GM21528 (cell line): ENCODE measurements around the gene PGF.

Source experiments
- ATAC-seq: cut with Tn5 transposase; IDR thresholded peaks from one replicate; pipeline ENCODE4 v1.9.1; 2021; ENCODE audit warnings: mild to moderate bottlenecking, moderate library complexity; ENCODE audit not compliant: unreplicated experiment, low FRiP score

Gene PGF

DNA sequence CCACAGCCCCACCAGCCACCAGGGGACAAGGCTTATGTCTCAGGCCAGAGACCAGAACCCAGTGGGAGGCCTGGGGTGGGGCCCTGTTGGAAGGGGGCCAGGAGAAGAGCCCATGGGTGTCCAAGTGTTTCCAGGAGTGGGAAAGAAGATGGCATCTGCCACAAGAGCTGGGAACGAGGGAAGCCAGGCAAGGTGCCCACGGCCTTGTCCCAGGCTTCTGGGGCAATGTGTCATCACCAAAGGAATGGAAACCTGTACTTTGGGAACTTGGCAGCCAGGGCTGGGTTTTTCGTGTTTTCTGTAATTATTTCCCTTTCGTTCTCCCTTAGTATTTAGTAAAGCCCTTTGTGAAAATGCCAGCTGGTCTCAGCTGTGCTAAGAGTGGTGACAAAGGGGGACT lies 5.3 kb upstream of the PGF start:
- ATAC-seq, result no peak

DNA sequence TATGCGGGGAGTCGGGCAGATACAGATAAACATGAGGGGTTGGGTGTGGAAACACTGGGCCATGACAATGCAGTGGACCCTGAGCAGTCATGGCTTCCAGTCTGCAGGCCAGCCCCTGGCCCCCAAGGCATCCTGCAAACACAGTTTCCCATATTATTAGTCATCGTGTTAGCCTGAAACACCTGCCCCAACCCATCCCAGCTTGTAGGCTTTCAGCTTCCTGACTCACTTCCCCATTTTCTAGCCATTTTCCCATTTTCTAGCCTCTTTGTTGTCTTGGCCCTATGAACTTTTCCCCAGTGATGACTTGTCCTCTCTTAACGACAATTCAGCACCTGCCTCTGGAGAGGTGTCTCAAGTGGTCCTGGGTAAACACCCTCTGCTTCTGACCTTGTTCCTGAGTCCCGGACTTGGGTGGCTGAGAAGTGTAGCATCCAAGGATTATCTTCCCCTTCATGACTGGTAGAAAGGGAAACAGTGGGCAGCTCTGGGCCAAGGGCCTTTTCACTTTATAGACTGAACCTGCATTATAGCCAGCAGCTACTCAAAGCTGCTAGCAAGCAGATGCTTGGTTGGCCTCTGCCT lies 4.3 kb upstream of the PGF start:
- no peak for ATAC-seq

DNA sequence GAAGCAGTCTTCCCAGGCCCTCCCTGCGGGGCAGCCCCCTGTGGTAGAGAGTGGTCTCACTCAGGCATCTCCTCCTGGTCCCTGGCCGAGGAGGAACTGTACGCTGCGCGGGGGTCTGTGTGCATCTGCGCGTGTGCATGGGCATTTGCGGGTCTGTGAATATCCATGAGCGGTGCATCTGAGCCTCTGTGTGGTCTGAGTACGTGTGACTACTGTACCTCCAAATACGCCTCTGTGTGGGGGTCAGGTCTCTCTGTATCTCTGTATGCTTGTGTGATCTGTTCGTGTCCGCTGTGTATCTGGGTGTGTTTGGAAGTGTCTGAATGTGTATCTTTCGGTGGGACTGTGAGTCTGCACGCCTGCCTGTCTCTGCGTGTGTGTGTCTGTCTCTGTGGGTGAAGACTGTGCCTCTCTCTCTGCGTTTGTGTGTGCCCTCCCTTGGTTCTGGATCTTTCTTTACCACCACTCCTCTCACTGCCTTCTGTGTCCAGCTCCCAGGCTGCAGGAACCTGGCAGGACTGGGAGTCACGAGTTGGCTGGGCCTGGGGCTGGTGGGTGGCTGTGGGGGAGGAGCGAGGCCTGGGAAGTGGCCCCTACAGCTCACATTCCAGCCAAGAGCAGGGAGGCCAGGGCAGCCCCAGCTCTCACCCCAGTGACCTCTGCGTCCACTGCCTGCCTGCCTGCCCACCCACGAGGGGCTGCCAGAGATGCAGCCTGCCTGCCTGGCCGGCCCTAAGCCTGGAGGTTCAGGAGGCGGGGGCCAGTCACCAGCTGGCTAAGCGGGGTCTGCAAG lies 1.1 kb upstream of the PGF start:
- no peak for ATAC-seq

DNA sequence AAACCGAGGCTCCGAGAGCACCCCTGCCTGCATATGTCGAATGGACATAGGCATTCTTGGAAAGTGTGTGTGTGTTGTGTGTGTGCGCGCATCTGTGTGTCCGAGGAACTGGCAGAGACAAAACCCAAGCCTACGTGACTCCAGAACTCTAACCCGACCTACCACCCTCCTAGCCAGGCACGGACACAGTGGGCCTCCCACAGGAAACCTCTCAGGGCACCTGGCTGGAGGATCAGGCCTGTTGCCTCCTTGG lies 556 bp upstream of the PGF start:
- ATAC-seq, result no peak

DNA sequence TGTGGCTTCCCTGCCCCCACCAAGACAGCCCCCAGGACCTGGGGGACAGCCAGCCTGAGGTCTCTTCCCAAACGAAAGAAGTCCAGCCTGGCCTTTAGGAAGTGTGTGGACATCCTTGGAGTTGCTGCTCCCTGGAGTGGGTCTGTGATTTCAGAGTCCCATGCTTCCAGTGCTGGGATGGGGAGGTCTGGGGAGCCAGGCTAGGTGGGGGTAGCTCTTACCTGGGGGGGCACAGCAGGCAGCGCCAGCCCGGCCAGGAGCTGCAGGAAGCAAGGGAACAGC lies 509 bp downstream of the PGF start:
- ATAC-seq, result no peak

DNA sequence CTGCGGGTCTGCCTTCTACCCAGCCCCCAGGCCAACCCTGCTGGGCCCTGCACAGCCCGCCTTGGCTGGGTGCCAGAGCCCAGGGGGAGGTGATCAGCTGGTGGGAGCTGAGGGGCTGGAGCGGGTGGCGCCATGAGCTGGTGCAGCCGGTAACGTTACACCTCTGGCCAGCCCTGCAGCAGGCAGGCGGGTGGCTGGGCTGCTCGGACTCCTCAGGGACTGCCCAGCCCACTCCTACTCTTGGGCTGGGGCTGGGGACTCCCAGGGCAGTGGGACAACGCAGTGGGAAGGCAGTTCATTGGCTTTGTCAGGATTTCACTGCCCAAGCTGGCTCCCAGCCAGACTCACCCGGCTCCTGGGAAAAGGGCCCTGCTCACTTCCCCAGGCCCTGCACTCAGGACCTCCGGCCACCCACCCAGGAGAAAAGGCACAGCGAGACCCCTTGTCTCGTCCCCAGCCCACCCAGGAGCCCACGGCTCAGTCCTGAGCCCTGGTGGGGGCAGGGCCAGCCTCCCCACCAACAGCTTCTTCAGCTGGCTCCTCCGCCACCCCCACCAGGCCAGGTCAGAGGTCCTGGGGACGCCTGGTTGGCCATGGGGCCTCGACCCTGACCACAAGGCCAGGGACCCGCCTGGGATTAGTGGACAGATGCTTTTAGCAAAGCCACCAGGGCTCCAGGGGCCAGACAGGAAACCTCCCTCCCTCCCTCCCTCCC lies 1.0 kb downstream of the PGF start:
- no peak for ATAC-seq

DNA sequence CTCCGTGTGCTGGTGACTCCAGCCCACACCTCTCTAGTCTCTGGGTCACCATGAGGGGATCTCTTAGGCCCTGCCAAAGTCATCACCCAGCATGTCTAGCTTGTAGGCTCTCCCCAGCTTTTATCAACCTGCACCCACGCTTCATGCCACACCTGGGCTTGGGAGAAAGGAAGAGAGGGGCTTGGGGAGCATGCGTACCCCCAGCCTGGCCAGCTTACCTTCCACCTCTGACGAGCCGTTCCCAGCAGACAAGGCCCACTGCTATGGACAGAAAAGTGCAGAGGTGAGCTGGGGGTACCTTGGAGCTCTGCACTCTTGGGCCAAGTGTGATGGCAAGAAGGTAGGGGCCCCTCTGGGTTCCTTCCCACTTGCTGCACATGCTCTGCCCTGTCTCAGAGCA lies 1.7 kb downstream of the PGF start:
- no peak for ATAC-seq

DNA sequence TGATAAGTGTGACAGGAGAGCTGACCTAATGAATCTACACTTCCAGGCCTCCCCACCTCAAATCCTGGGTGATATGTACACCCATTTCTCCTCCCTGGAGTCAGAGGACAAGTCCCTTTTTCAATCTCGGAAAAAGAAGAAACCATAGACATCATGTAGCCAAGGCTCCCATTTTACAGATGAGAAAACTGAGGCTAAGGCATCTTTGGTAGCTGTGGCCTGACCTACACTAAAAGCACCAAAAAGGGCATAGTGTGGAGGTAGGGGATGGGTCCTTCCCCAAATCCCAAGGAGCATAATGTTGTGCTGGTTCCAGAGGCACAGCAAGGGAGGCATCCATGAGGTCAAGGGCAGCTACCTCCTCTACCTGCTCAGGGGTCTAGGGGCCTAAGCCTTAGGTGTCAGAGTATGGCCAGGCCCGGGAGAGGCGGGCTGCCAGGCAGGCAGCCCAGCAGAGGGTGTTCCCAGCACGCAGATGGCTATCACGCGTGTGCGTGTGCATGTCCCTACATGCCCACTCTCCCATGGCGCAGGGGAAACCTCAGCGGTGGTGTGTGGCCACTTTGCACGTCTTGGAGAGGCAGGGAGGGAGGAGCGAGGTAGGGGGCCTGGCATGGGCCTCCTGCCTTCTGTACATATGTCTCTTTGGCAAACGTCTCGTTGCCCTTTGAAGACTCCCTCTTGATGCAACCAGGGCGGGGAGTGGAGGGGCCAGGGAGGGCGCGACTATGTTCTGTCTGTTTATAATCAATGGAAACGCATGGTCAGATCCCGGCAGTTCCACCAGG lies 2.5 kb downstream of the PGF start:
- ATAC-seq, result no peak

DNA sequence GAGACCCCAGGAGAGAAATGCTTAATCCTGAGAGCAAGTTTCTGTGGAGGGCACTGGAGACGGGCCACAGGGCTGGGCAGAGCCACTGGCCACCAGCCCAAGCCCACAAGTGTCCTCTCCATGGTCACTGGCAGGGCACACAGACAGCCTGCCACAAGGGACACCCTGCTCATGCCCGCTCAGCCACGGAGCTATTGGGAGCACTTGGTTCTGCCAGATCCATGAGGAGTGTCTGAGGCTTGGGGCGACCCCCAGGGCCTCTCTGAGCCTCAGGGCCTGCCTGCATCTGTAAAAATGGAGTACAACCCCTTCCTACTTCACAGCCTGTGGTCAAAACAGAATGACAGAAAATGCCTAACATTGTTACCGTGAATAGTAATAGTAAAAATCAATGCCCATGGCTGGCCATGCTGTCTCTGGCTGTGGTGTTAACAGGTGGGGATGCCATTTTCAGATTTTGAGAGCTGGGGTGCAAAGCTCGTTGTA lies 3.2 kb downstream of the PGF start:
- no peak for ATAC-seq

DNA sequence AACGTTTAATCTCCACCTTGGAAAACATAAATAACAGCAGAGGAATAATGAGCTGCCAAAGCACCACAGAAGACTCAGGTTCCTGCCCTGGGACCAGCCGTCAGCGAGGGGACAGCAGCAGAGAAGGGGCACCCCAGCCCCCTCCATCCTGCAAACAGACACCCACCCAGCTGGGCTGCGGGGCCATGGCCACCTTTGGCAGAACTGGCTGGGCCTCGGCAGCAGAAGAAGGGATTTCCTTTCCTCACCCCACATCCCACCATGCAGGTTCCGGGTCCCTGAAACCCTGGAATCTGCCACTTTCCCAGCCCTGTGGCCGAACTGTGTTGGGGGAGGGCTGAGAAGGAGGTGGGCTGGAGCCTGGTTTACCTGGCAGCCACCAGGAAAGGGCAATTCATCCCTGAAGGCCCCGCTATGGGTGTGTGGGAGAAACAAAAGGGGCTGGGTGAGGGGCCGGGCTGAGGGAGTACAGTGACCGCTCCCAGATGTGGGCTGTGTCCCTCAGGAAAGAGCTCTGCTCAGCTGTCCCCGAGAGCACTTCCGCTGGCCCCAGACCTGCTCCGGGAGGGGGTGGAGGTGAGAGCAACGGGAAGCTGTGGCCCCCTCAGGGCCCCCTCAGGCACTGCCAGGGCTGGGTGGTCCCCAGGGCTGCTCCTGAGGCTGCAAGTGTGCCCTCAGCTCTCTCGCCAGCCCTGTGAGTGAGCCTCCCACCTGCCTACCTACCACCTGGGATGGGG lies 3.8 kb downstream of the PGF start:
- no peak for ATAC-seq

DNA sequence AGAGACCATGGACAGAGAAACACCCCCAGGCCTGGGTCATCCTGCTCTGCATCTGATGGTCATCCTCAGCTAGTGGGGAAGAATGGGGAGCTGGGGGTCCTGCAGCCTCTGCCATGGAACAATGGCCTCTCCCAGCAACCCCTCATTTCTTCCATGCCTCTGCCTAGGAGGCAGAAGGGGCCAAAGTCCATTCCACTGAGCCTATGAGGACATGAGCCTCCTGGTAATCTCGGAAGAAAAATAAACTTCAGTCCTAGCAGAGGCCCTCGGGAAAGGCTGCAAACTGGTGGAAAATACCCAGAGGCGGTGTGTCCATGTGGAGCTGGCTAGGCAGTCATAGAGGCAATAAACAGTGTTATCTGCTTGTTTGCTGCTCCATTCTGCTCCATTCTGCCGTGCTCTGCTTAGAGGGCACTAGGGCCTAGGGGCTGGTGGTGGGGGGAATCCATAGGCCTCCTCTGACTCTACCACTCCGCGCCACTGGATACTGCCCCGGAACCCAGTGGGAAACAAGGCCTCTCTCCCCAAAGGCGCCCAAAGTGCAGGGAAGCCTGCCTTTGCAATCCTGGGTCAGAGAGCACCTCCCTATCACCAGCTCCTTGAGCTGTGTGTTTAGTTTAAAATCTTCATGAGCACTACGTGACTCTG lies 4.5 kb downstream of the PGF start:
- no peak for ATAC-seq

DNA sequence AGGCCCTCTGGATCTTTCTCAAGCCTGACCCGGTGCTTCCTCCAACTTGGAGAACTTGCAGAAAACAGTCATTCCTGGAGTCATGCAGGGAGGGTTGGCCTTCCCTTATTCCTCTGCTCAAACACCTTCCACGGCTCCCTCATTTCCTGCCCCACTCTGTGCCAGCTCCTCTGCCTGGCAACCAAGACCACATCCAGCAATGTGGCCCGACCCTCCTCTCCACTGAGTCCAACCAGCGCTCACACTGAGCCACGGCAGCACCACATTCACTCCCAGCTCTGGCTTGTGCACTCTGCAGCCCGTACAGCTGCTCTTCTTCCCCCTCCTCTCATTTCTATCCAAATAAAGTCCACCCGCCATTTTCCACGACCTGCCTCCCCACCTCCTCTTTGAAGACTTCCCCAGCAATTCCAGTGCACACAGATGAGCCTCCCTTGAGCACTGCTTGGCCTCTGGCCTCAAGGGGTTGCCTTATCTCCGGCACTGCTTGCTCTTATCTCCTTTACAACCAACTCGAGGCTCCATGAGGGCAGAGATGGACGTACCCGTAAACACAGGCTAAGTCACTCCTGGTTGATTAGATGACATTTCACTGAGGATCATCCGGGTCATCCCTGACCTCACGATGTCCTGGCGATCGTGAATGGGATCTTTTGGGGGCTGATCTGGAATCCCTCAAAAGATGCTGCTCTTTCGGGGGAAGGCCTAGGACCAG lies 5.4 kb downstream of the PGF start:
- no peak for ATAC-seq

DNA sequence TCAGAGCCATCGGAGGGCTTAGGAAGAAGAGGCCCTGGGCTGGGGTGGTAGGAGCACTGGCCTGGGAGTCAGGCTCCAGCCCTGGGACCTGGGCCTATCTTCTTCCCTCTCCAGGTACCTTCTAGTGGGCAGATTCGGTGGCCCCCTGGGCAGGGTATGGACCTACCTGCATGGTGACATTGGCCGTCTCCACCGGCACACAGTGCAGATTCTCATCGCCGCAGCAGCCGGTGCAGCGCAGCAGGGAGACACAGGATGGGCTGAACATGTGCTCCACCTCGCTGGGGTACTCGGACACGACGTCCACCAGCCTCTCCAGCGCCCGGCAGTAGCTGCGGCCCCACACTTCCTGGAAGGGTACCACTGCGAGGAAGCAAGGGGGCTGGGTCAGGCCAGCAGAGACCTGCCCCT lies 6.2 kb downstream of the PGF start:
- no peak for ATAC-seq

DNA sequence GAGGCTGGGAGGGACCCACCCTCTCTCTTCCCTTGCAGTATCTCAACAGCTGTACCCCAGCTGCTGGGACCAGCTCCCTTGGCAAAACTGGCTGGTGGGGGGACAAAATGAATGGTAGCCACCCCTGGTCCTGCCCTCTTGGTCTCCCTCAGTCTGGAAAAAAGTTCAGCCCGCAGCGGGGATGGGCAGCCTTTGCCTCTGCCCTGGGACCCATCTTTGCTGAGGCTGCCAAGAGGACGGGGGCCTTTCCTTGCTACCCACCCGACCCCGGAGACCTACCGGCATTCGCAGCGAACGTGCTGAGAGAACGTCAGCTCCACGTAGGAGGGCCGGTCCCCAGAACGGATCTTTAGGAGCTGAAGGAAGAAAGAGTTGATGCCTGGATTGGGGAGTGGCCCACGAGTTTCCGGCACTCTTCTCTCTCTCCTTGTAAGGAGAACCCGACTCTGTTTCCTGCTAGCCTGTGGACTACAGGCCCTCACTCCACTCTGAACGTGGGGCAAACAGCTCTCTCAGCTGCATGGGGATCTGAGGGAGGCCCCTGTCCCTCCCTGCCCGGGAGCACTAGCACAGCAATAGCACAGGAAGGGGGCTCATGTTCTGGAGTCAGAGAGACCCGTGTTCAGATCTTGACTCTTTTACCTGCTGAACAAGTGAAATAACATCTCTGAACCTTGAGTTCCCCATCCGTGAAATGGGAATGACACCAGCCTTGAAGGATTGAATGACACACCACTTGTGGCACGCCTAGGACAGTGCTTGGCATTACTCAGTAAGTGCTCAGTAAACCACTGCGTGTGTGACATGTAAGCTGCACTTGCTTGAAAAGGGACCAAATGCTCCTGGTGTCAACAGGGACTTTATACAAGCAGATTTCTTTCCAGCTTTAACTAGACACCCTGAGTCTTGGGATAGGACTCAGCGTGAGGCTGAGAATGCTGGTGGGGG lies 6.9 kb downstream of the PGF start:
- ATAC-seq, result no peak

DNA sequence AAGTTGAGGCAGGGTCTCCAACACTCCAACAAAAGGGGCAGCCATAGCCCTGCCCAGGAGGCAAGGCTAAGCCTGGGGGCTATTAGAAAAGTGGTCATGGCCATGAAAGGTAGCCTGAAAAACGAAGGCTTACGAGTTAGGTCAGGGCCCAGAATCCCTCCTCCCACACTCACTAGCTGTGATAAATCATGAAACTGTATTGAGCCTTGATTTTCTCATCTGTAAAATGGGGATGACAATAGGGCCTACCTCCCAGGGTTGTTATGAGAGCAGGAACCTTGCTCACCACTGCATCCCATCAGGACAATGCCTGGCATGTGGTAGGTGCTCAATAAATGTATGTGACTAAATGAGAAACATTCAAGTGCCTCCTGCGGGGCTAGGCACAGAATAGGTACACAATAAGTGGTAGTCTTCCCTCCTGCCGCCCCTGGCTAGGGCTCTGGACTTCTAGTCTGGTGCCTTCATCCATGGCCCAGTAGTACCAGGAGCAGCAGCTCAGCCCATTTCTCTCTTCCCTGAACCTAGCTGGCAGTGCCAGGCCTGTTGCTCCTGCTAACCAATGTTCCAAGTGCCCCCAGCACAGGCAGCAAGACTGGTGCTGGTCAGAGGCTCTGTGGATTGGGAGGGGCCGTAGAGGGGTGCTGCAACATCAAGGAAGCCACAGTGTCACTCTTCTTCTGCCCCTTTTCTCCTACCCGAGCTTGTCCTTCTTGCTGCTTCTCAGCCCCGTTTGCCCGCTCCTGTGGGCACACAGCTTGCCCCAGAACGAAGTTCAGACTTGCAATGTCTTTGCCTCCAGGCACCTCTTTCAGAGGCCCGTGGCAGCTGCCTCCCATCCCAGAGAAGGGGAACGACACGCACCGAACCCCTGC lies 7.8 kb downstream of the PGF start:
- ATAC-seq, result no peak

DNA sequence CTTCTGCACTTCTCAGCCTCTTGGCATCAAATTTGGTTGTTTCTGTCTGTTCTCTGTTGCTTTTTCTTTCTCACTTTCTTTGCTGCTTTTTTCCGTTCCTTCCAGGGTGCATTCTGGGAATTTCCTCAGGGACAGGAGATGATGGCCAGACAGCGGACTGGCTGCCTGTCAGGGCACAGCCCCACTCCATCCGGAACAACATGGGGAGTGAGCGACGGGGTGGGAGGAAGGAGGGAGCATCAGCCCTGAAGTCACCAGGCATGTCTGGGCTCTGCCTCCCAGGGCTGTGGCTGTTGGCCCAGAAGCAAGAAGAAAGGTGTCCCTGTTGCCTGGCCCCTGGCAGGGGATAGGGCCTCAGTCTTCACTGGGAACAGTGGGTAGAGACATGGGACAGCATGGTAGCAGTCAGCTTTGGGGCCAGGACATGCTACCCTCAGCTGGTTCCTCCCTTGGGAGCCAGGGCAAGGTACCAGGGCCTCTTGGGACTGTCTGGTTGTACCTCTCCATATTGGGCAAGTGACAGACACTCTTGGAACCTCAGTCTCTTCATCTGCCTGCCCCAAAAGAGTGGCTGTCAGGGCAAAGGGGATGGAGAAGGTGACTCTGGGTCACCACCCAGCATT lies 8.6 kb downstream of the PGF start:
- ATAC-seq, result no peak
